NCI-H1436 (cell line): ENCODE measurements around the gene WDFY1.

Source experiments
- DNase-seq: peaks from one replicate; lab custom pipeline; 2025; lab: John Stamatoyannopoulos, UW

WDFY1 gene

DNA sequence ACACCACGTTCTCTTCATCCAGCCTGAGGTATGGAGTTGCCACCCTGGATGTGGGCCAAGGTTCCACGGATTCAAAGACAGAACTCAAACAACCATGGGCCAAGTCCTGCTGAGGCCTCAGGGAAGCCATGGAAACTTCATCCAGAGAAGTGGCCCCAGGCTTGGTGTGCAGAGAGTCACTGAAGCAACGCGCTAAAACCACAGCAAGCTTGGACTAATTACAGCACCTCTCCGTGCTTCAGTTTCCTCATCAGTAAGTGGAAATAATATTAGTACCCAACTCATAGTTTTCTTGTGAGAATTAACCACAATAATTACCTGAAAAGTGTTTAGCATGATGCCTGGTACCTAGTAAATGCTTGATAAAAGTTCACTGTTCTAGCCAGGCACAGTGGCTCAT, 88.6 kb downstream of the WDFY1 start:
- DNase-seq, result no peak

DNA sequence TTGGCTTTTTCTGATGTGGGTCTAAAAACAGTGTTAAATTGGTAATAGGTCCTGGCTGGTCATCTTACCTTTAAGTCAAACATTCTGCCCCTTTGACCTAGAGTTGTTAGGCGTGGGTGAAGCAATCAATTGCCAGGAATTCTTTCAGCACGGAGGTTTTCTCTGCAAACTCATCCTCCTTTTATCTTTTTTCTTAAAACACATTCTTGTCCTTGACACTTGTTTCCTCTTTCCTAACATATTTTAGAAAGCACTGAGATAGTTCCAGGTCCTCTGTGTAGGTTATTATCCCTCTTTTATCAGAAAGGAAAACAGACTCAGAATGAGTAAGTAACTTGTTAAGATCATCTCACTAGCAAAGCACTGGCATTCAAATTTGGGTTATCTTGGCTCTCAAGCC, 89.1 kb downstream of the WDFY1 start:
- no peak for DNase-seq

DNA sequence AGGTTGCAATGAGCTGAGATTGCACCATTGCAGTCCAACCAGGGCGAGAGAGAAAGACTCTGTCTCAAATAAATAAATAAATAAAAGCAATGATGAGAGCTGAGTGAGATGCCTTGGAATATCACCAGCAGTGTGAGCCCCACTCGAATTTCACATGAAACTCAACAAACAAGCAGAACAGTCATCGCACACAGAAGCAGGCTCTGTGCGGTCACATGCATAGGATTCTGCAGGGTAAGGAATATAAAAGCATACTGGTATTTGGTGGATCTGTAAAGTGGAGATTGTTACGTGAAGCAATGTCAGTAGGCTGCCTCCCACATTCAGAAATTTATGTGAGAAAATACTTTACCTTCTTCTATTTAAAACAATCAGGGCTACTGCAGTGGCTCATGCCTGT, 89.7 kb downstream of the WDFY1 start:
- no peak for DNase-seq

DNA sequence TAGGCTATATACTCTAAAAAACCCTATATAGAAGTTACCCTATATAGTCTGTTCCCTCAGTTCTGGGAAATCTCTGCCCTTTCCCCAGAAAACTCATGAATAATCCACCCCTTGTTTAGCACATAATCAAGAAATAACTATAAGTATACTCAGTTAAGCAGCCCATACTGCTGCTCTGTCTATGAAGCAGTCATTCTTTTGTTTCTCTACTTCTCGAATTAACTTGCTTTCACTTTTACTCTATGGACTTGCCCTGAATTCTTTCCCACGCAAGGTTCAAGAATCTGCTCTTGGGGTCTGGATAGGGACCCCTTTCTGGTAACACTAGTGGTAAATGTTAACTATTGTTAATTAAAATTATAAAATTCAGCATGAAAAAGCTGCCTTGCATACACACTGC, 90.4 kb downstream of the WDFY1 start:
- no peak for DNase-seq

DNA sequence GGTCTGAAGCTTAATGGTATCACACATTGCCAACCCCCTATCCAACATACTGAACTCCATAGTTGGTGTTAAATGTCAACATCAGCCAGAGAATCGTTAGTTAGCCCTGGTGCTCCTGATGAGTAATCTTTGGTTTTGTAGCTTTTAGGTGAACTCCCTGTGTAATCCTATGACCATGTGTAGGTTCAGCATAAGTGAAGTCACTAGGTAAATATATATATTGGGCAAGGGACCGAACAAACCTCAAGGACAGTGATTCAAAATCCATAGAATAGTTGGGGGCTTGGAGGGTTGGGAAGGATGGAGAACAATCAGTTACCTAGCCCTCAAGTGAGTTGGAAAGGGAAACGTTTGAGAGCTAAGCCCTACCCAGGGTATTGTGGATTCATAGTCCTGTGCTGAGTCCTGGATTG, 91.7 kb downstream of the WDFY1 start:
- no peak for DNase-seq

DNA sequence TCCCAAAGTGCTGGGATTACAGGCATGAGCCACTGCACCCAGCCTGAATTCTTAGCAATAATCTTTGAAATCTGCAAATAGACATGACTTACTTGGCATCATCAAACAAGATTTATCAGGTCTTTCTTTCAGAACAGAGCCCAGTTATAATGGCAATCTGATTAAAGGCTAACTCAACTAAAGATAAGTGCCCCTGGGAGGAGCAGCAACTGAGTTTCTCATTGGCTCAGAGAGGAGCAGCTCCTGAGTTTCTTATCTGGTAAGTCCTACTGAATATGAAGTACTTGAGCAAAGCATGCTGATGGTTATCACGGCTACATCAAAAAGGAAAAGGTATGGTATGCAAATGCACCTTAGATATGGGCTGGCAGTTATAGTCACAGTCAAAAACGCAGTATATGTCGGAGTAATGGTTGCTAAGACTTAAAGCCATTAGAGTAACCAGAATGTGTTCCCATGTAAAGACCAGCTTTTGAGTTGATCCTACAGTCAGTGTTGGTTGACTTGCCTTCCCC, 92.8 kb downstream of the WDFY1 start:
- no peak for DNase-seq

DNA sequence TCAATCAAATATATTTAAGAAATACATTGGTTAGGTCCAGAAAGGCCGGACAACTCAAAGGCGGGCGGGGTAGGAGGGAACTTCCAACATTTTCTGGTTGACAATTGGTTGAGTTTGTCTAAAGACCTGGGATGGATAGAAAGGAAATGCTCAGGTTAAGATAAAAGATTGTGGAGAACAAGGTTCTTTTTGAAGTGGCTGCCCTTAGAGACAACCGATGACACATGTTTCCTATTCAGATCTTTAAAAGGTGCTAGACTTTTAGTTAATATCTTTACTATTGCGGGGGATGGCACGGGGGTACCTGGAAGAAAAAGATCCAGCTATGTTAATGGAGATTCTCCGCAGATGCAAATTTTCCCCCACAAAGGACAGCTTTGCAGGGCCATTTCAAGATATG, 97.7 kb downstream of the WDFY1 start:
- DNase-seq, result no peak

DNA sequence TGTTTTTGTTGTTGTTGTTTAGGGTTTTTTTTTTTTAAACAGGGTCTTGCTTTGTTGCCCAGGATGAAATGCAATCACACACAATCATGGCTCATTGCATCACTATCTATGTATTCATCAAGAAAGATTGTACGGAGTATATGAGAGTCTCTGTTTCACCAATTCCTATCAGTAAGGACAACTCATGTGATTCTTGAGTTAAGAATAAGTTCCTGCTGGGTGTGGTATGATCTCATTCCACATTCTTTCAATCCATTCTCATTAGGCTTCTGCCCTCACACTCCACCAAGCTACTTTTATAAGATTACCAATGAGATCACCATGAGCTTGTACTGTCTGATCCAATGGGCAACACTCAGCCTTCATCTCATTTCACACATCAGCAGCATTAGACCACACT, 98.6 kb downstream of the WDFY1 start:
- no peak for DNase-seq

DNA sequence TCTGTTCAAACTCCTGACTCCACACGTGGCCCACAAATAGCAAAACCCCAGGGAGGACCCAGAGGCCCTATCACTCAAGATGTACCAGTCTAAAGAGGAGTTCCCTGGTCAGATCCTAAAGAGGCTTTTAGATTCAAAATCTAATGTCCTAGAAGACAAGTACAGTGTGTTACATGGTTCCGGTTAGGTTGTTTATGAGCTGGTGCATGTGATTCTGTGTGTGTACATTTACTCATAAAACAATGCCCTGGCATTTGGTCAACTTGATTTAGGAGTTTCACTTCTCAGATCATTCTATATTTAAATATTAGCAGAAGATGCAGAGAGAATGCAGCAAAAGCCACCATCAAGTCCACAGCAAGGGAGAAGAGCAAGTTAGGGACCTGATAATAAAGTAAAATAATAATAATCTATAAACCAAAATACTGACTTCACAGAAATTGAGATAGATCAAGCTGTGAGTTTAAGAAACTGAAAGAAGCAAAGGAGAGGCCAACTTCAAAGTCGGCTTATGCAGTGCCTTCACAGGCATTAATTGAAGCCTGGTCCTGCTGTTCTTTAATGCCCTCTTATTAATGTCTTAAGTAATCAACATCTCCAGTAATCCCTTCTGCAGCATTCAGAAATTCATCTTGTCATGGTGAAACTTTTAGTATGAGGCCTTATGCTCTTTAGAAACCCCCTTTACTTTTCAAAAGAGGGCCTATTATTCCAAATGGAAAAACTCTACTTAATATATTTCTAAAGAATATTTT, 103.5 kb downstream of the WDFY1 start:
- no peak for DNase-seq

DNA sequence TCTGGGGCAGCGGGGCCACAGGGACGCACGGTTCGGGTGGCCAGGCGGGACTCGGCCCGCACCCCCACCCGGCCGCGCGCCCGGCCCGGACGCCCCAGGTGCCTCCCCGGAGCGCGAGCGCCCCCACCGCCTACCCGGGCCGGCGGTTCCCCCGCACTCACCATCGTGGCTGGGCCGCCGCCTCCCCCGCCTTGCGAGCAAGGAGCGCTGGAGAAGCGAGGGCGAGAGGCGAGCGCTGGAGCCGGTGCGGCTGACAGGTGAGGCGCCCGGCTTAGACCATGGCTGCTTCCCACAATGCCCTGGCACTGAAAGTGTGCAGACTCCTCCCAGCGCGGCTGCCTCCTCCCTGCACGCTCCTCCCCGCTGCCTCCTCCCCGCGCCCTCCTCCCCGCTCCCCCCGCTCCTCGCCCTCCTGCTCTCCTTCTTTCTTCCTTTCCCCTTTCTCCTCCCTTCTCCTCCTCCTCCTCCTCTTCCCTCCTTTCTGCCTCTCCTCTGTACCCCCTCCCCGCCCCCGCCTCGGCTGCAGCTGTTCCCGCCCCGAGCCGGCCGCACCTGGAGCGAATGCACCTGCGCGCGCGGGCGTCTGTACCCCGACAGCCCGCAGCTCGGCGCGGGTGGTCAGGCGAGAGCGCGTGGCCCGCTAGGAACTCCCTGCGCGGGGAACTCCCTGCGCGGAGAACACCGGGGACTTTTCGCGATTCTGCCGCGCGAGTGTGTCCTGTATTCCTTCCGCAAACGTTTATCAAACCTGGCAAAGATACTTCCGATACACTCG, 107.7 kb downstream of the WDFY1 start, which contains the start of gene AP1S3:
AP1S3 (minus strand) TSS at position 296 of the 775 bp plus-strand sequence; CDS start at position 164, 132 bp downstream.
- DNase-seq, result peak; percentile 84

DNA sequence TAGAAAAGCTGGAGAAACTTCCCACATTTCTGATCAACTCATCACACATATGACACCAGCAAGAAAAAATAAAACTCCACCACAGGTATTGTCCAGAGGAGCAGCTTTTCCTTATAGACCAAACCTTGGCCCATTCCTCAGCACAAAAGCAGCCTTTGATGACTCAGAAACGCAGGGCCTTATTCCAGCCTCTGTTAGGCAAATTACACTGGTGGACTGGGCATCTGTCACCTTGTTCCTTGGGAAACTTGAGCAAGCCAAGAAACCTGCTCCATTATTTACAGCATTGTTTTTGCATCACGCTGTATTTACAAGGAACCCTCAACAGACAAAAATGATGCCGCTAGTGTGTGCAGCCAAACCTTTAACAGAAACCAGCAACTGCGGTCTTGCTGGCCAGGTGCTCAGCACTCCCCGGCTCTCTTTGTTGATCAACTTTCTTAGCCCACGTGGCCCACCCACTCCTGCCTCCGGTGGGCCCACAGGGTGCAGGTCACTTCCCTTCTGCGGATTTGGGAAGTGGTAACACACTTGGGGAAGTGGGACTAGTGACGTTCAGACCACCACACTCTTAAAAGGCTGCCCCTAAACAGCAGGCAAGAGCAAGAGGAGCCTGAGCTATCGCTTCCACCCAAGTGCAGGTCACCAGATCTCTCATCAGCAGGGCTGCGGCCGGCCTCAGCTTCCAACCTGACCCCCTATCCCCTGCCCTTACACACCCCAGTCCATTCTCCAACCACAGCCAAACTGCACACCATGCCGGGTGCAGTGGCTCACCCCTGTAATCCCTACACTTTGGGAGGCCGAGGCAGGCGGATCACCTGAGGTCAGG, 109.2 kb downstream of the WDFY1 start:
- DNase-seq, result no peak

DNA sequence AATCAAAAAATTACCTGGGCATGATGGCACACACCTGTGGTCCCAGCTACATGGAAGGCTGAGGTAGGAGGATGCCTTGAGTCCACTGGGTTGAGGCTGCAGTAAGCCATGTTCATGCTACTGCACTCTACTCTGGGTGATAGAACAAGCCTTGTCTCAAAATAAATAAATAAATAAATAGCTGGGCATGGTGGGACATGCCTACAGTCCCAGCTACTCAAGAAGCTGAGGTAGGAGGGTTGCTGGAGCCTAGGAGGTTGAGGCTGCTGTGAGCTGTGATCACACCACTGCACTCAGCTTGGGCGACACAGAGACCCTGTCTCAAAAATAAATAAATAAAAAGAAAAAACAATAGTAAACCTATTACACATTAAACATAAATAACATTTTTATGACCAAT, 110.7 kb downstream of the WDFY1 start:
- no peak for DNase-seq

DNA sequence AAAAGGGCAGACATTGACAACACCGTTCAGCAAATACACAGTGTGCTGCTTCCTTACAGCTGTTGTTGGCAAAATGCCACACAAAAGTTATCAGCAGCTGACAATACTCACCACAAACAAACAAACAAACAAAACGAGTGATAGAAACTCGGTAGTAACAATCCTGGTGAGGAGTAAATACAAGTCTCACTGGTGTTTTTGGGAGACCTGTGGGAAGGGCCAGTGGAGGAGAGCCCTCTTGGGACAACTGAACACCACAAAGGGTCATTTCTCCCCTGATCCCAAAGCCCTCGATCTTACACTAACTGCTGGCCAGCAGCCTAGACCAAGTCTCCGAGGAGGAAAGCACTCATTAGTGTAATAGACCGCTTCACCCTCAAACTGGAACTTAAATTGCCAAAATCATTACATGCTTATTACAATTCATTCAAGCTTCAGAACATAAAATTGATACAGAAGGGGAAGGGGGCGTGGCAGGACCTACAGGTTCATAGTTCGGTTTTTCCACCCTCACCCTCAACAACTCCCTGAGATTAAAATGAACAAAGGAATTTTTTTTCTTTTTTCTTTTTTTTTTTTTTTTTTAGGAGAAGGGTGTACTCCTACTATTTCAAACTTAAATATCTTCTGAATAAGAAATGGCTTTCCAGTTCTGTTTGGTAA, 112.8 kb downstream of the WDFY1 start:
- DNase-seq, result no peak

DNA sequence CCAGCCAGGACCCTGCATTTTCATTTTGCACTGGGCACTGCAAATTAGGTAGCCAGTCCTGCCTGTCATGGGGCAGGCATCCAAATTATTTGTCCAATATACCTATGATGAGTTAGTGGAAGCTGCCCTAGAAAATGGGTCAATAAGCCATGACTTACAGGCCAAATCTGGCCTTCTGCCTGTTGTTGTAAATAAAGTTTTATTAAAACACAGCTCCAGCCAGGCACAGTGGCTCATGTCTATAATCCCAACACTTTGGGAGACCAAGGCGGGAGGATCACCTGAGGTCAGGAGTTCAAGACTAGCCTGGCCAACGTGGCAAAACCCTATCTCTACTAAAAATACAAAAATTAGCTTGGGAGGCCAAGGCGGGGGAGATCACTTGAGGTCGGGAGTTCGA, 116.0 kb downstream of the WDFY1 start:
- DNase-seq, result no peak

DNA sequence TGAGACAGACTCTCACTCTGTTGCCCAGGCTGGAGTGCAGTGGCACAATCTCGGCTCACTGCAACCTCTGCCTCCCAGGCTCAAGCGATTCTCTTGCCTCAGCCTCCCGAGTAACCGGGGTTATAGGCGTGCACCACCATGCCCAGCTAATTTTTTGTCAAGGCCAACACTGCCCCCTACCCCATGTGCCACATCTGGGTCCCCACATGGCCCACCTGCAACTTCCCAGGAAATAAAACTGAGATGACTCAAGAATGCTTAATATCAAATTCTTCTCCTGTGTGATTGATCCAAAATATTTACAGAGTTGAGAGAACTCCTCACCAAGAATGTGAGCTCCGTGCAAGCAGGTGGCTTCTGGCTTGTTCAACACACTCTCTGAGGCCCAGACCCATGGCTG, 116.8 kb downstream of the WDFY1 start:
- no peak for DNase-seq

DNA sequence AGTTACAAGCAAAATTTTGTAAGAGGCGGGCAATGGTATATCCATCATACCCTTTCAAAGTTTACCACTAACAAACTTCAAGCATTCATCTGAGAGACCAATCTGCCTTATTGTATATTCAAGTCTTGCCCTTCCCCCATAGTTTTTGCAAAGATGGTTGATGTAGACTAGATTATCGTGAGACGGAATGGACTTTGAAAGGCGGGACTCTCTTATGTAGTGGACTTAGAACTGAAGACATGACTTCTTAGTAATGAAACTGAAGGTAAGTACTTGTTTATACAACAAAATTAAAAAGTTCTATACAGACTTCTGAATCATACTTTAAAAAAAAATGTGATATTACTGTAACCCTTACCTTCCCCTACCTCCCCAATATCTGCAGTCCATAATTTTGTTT, 118.1 kb downstream of the WDFY1 start:
- no peak for DNase-seq
